Gastroesophageal sphincter (tissue), 4 donors: ENCODE data around the gene SP110. TPM values are rescaled to one million over a fixed set of nuclear protein-coding genes. Genes with fewer than 3 reads are reported as not detected.

Experiments
- ATAC-seq: fragments of 150-250 bp; one replicate; pipeline ENCODE4 v1.9.1; 2016; ENCODE audit warnings: mild to moderate bottlenecking, moderate library complexity
- H3K27ac ChIP-seq, 4 donors: fragments of 200-600 bp; sonication (generic) in 3 of 4; 1 replicate in 3 of 4; 2 replicates in 1 of 4; pipeline ENCODE4 v1.5.1; 2016 to 2019
- H3K27me3 ChIP-seq: fragments of 200-600 bp; sonication (generic); one replicate; pipeline ENCODE4 v1.5.1; 2019
- H3K36me3 ChIP-seq, 2 donors: fragments of 200-600 bp; sonication (generic); one replicate each; pipeline ENCODE4 v1.5.1; 2019; ENCODE audit warnings: control low read depth in 1 of 2
- H3K4me1 ChIP-seq, 3 donors: fragments of 200-600 bp; sonication (generic); 1 replicate in 2 of 3; 2 replicates in 1 of 3; pipeline ENCODE4 v1.5.1; 2016 to 2019; ENCODE audit warnings: control low read depth in 2 of 3
- H3K4me3 ChIP-seq, 2 donors: fragments of 200-600 bp; sonication (generic); one replicate each; pipeline ENCODE4 v1.5.1; 2019; ENCODE audit warnings: mild to moderate bottlenecking in 1 of 2, moderate library complexity in 1 of 2
- H3K9me3 ChIP-seq, 3 donors: fragments of 200-600 bp; sonication (generic); one replicate each; pipeline ENCODE4 v1.5.1; 2017 to 2019; ENCODE audit warnings: control low read depth in 2 of 3
- EP300 ChIP-seq: sonication (generic); formaldehyde crosslinking; IDR thresholded peaks from one replicate; pipeline ENCODE4 v1.6.1; 2017; ENCODE audit warnings: antibody characterized with exemption, mild to moderate bottlenecking
- POLR2A ChIP-seq, 2 donors: fragments of 450-650 bp; IDR thresholded peaks; one replicate each; pipeline ENCODE4 v1.6.1; 2017; ENCODE audit warnings: antibody characterized with exemption in 2 of 2, mild to moderate bottlenecking in 2 of 2, moderate library complexity in 1 of 2
- POLR2AphosphoS5 ChIP-seq: sonication (generic); formaldehyde crosslinking; IDR thresholded peaks from one replicate; pipeline ENCODE4 v1.6.1; 2017; ENCODE audit warnings: antibody characterized with exemption
- WGBS, 2 donors: methylation state at CpG; one replicate each; pipeline ENCODE4 v1.1.5; 2018; ENCODE audit warnings: low coverage in 1 of 2; 5-methylcytosine and 5-hydroxymethylcytosine counted together
- total RNA-seq, 4 donors: library from RNA; depleted of rRNA; stranded (reverse); fragments of >200 nt; gene quantifications; one replicate each; pipeline ENCODE4 v1.1.0, GENCODE V29; 2016
- TF ChIP-seq, protein P1 (sequence below), 4 experiments: fragments of 200-600 bp in 2 of 4; fragments of 450-650 bp in 2 of 4; sonication (generic) in 1 of 4; IDR thresholded peaks; one replicate each; pipeline ENCODE4 v1.5.1; 2017 to 2019; ENCODE audit warnings: antibody characterized with exemption in 4 of 4, mild to moderate bottlenecking in 2 of 4, moderate library complexity in 2 of 4

Gene SP110
- total RNA-seq, 4 donors from 2014 or later: 16.3 to 37.5 (median 19.2) TPM

DNA sequence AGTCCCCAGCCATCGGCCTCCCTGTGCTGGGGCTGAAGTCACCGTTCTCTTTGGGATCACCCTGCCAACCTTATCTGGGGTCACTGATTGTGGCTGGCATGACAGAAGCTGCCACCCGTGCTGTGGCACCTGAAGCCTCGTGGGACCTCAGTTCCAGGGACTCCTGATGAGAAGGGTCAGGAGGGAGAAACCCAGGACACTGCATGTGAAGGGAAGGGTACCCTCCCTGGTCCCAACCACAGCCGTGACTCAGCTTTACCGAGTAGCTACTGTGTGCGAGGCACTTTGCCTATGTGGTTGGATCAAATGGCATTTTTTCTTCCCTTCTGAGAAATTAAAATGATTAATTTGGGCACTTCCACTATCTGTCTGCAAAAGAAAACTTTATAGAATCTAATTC lies 64.4 kb downstream of the SP110 start:
- Histone ChIP-seq H3K4me1 (no peaks in the 10 kb centered on the region), H3K27ac (no peak overlapping the region), H3K9me3 (peaks cover 0 to 3% (median 0%) of the 10 kb centered on the region in 3 donors), H3K4me3 (no peak overlapping the region), H3K27me3 (no peaks in the 10 kb centered on the region), H3K36me3 (no peaks in the 10 kb centered on the region)
- ATAC-seq: no peak
- WGBS, 2 donors: 92% methylated on average over 5 of the region's 7 CpGs; no CpG with 5 or more reads in 1 of the 2 donors
- TF ChIP-seq, protein P1, sequence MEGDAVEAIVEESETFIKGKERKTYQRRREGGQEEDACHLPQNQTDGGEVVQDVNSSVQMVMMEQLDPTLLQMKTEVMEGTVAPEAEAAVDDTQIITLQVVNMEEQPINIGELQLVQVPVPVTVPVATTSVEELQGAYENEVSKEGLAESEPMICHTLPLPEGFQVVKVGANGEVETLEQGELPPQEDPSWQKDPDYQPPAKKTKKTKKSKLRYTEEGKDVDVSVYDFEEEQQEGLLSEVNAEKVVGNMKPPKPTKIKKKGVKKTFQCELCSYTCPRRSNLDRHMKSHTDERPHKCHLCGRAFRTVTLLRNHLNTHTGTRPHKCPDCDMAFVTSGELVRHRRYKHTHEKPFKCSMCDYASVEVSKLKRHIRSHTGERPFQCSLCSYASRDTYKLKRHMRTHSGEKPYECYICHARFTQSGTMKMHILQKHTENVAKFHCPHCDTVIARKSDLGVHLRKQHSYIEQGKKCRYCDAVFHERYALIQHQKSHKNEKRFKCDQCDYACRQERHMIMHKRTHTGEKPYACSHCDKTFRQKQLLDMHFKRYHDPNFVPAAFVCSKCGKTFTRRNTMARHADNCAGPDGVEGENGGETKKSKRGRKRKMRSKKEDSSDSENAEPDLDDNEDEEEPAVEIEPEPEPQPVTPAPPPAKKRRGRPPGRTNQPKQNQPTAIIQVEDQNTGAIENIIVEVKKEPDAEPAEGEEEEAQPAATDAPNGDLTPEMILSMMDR (IDR thresholded peaks at IDR 0.05): no peak
- TF ChIP-seq POLR2A (IDR thresholded peaks at IDR 0.05): no peak
- TF ChIP-seq POLR2AphosphoS5: no peak
- TF ChIP-seq EP300: no peak

DNA sequence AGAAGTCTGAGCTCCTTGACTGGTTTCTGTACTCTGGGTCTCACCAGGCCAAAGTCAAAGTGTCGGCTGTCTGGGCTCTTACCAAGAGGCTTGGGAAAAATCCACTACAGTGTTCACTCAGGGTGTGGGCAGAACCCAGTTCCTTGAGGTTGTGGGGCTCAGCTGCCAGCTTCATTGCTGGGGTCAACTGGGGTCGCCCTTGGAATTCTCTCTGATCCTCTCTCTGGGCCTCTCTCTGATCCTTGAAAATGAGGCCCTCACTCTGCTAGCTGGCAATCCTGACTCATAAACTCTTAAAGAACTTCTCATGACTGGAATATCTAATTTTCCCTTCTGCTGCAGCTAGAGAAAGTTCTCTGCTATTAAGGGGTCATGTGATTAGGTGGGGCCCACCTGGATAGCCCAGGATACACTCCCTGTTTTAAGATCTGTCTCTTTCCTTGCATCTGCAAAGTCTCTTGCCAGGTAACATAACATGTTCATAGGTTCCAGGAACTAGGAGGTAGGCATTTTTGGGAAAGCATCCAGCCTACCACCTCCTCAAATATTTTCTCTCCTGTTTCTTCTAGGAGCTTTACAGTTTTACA lies 66.3 kb downstream of the SP110 start:
- Histone ChIP-seq H3K27ac (no peak overlapping the region), H3K27me3 (no peaks in the 10 kb centered on the region), H3K4me3 (no peak overlapping the region), H3K9me3 (peaks cover 0 to 3% (median 0%) of the 10 kb centered on the region in 3 donors), H3K36me3 (no peaks in the 10 kb centered on the region), H3K4me1 (no peaks in the 10 kb centered on the region)
- ATAC-seq: no peak
- TF ChIP-seq POLR2A (IDR thresholded peaks at IDR 0.05): no peak
- TF ChIP-seq EP300: no peak
- TF ChIP-seq, protein P1 (IDR thresholded peaks at IDR 0.05): no peak
- no peak for TF ChIP-seq POLR2AphosphoS5
- WGBS, 2 donors: 33% methylated on average over 1 of the region's 2 CpGs; no CpG with 5 or more reads in 1 of the 2 donors

DNA sequence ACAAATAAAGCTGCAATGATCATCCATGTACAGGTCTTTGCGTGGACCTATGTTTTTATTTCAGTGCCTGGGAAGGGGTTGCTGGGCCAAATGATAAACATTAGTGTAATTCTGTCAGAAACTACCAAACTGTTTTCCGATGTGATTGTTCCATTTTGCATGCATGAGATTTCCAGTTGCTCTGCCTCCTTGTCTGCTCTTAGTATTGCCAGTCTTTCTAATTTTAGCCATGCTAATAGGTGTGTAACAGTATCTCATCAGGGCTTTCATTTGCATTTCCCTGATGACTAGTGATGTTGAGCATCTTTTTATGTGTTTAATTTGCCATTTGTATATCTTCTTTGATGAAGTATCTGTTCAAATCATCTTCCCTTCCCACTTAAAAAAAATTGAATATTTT lies 67.5 kb downstream of the SP110 start:
- no peak for ATAC-seq
- Histone ChIP-seq H3K4me1 (no peaks in the 10 kb centered on the region), H3K36me3 (no peaks in the 10 kb centered on the region), H3K27me3 (no peaks in the 10 kb centered on the region), H3K27ac (no peak overlapping the region), H3K4me3 (no peak overlapping the region), H3K9me3 (peaks cover 0 to 3% (median 0%) of the 10 kb centered on the region in 3 donors)
- TF ChIP-seq POLR2AphosphoS5: no peak
- no peak for TF ChIP-seq POLR2A (IDR thresholded peaks at IDR 0.05)
- TF ChIP-seq EP300: no peak
- TF ChIP-seq, protein P1 (IDR thresholded peaks at IDR 0.05): no peak
- WGBS, 2 donors: 88 to 90% methylated on average over 2 of the region's 2 CpGs

DNA sequence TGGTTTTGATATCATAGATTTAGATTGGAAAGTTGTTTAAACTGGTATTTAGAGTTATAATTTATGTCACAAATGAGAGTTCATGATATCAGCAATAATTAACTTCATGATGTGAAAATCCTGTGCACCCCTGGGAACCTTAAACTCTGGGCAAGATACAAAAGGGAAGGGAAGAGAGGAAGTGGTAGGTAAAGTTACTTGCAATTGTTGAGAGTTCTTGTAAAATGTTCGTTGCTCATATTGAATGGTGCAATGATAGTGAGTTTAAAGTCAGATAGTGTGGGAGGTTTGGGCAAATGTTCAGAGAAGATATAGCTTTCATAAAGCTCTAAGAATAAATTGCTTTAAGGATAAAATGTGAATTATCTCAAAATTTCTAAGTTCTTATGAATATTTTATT lies 75.4 kb downstream of the SP110 start:
- no peak overlapping the region for H3K27ac ChIP-seq
- H3K9me3 ChIP-seq: no peaks in the 10 kb centered on the region
- no peak overlapping the region for H3K4me3 ChIP-seq
- no peaks in the 10 kb centered on the region for H3K27me3 ChIP-seq
- H3K36me3 ChIP-seq: no peaks in the 10 kb centered on the region
- no peak for TF ChIP-seq POLR2A (IDR thresholded peaks at IDR 0.05)
- TF ChIP-seq POLR2AphosphoS5: no peak
- TF ChIP-seq, protein P1 (IDR thresholded peaks at IDR 0.05): no peak
- TF ChIP-seq EP300: no peak
- no peak for ATAC-seq
- H3K4me1 ChIP-seq: no peaks in the 10 kb centered on the region
- WGBS, 2 donors: 63 to 88% methylated on average over 1 of the region's 1 CpG

DNA sequence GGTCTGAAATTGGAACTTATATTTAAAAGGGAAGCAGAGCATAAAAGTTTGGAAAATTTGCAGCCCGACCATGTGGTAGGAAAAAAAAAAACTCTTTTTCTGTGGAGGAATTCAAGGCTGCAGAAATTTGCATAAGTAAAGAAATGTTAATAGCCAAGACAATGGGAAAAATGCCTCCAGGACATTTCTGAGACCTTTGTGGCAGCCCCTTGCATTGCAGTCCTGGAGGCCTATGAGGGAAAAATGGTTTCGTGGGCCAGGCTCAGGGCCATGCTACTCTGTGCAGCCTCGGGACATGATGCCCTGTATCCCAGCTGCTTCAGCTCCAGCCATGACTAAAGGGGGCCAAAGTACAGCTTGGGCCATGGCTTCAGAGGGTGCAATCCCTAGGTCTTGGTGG lies 79.1 kb downstream of the SP110 start:
- no peaks in the 10 kb centered on the region for H3K4me1 ChIP-seq
- H3K27ac ChIP-seq: no peak overlapping the region
- H3K9me3 ChIP-seq: no peaks in the 10 kb centered on the region
- H3K36me3 ChIP-seq: no peaks in the 10 kb centered on the region
- no peaks in the 10 kb centered on the region for H3K27me3 ChIP-seq
- no peak for ATAC-seq
- TF ChIP-seq POLR2A (IDR thresholded peaks at IDR 0.05): no peak
- TF ChIP-seq, protein P1 (IDR thresholded peaks at IDR 0.05): no peak
- TF ChIP-seq EP300: no peak
- no peak for TF ChIP-seq POLR2AphosphoS5
- 96% methylated on average over 3 of the region's 3 CpGs for WGBS, 2 donors
- H3K4me3 ChIP-seq: no peak overlapping the region
